HG02759 (cell line): ENCODE results near the gene TOR1AIP1.

Experiments
- ATAC-seq: cut with Tn5 transposase; IDR thresholded peaks from one replicate; pipeline ENCODE4 v1.9.1; 2021; ENCODE audit warnings: mild to moderate bottlenecking, moderate library complexity; ENCODE audit not compliant: unreplicated experiment

Gene TOR1AIP1

GRCh38 chr1:179881642-179882252 is 338 bp upstream of the TOR1AIP1 start:
- no peak for ATAC-seq

- no peak for ATAC-seq
Measured at GRCh38 chr1:179883040-179883744, 1.1 kb downstream of the TOR1AIP1 start.

- no peak for ATAC-seq
Measured at GRCh38 chr1:179883745-179884138, 1.7 kb downstream of the TOR1AIP1 start.

GRCh38 chr1:179888071-179888470 is 6.0 kb downstream of the TOR1AIP1 start:
- no peak for ATAC-seq

- no peak for ATAC-seq
Measured at GRCh38 chr1:179889589-179889988, 7.5 kb downstream of the TOR1AIP1 start.

- ATAC-seq, result no peak
Measured at GRCh38 chr1:179910934-179911333, 28.8 kb downstream of the TOR1AIP1 start.

GRCh38 chr1:179911812-179912211 is 29.7 kb downstream of the TOR1AIP1 start:
- ATAC-seq, result no peak

- no peak for ATAC-seq
Measured at GRCh38 chr1:179917601-179918429, 35.7 kb downstream of the TOR1AIP1 start.

GRCh38 chr1:179921472-179921871 is 39.4 kb downstream of the TOR1AIP1 start:
- ATAC-seq, result no peak

- no peak for ATAC-seq
Measured at GRCh38 chr1:179921981-179922872, 40.1 kb downstream of the TOR1AIP1 start.

- no peak for ATAC-seq
Measured at GRCh38 chr1:179923029-179923428, 40.9 kb downstream of the TOR1AIP1 start.

GRCh38 chr1:179924268-179924667 is 42.2 kb downstream of the TOR1AIP1 start:
- no peak for ATAC-seq

- ATAC-seq, result no peak
Measured at GRCh38 chr1:179925302-179925701, 43.2 kb downstream of the TOR1AIP1 start.

- ATAC-seq, result no peak
Measured at GRCh38 chr1:179925922-179926849, 44.1 kb downstream of the TOR1AIP1 start.

GRCh38 chr1:179926850-179927205 is 44.7 kb downstream of the TOR1AIP1 start:
- ATAC-seq, result no peak

GRCh38 chr1:179929955-179930798 is 48.1 kb downstream of the TOR1AIP1 start:
- no peak for ATAC-seq

- ATAC-seq, result no peak
Measured at GRCh38 chr1:179930867-179931266, 48.8 kb downstream of the TOR1AIP1 start.

- no peak for ATAC-seq
Measured at GRCh38 chr1:179933219-179933618, 51.1 kb downstream of the TOR1AIP1 start.
